VCaP (cell line): Measurements from ENCODE around the gene JAKMIP2.
A peak's percentile ranks its signal among the peaks of the same experiment; 100 is the strongest.

ENCODE experiments used
- H3K27ac ChIP-seq: fragments of 450-650 bp; 2 replicates; pipeline ENCODE4 v1.5.1; 2017
- TF ChIP-seq, protein P1 (sequence below): fragments of 450-650 bp; conservative IDR thresholded peaks from 2 replicates; pipeline ENCODE4 v1.5.1; 2017; ENCODE audit warnings: mild to moderate bottlenecking, moderate library complexity

The JAKMIP2 gene

DNA sequence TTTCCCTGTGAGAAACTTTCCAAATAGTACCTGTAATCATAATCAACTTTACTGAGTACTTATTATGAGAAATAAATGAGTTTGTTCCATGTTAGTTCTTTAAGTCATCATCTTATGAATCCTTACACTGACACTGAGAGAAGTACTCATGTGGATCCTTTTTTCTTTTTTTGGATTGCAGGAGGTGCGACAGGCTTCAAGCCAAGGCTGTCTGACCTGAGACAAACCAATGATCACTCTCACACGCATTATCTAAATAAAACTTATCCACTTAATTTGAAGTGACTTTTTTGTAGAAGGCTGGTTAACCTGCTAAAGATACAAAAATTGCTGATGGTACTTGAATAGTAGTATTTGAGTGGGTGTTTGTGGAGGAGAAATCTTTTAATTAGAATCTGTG lies 39.5 kb downstream of the JAKMIP2 start:
- TF ChIP-seq, protein P1, sequence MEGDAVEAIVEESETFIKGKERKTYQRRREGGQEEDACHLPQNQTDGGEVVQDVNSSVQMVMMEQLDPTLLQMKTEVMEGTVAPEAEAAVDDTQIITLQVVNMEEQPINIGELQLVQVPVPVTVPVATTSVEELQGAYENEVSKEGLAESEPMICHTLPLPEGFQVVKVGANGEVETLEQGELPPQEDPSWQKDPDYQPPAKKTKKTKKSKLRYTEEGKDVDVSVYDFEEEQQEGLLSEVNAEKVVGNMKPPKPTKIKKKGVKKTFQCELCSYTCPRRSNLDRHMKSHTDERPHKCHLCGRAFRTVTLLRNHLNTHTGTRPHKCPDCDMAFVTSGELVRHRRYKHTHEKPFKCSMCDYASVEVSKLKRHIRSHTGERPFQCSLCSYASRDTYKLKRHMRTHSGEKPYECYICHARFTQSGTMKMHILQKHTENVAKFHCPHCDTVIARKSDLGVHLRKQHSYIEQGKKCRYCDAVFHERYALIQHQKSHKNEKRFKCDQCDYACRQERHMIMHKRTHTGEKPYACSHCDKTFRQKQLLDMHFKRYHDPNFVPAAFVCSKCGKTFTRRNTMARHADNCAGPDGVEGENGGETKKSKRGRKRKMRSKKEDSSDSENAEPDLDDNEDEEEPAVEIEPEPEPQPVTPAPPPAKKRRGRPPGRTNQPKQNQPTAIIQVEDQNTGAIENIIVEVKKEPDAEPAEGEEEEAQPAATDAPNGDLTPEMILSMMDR, result no peak

DNA sequence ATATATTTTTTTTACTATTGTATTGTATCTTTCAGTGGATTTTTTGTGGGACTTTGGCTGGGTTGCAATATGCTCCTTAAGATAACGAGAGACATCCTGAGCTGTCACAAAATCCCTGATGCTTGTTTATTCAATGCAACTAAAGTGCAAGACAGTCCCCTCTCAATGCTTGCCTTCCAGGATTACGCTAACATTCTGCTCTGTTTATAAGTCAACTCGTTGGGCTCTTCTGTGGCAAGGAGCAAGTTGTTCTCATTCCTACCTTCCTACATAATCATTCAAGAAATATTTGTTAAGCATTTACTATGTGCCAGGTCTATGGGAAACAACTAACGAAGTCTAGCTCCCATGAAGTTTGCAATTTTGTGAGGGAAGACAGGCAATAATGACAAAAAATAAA lies 40.4 kb downstream of the JAKMIP2 start:
- TF ChIP-seq, protein P1, result no peak

More for the DNA sequence above, 39.5 kb downstream of the JAKMIP2 start:
- H3K27ac ChIP-seq, result no peak overlapping the region

DNA sequence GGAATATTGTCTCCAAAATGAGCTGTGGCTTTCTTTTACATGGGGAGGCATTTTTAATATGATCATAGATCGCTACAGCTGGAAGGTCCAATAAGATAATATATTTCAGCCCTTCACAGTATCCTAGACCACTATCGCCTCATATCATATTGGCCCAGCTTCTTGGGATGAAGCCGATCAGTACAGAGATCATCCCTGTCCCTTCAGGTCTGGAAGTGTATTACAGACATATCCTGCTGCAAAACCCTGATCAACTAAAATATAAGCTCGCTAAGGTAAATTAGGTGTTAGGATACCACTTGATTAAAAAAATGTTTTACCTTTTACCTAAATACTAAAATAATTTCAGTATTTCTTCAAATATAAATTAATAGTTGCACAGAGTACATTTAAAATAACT lies 41.7 kb downstream of the JAKMIP2 start:
- no peak overlapping the region for H3K27ac ChIP-seq
- TF ChIP-seq, protein P1, result no peak

More for the DNA sequence above, 40.4 kb downstream of the JAKMIP2 start:
- H3K27ac ChIP-seq, result no peak overlapping the region

DNA sequence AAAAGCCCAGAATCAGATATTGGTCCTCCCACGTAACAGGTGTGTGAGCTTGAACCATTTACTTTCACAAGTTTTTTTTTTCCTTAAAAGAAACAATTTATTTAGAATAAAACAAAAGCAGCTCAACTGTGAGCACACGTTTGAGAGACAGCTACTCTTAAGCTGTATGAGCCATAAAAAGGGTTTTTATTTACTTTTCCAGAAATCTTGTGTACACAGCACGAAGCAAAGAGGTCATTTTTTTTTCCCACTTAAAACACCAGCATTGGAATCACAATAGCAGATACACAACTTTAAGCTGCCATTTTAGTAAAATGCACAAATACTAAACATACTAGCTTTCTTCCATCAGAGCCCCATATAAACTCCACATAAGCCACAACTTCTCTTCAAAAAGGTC lies 44.6 kb downstream of the JAKMIP2 start:
- TF ChIP-seq, protein P1, result no peak
- peak overlapping the region; percentile 43 for H3K27ac ChIP-seq

DNA sequence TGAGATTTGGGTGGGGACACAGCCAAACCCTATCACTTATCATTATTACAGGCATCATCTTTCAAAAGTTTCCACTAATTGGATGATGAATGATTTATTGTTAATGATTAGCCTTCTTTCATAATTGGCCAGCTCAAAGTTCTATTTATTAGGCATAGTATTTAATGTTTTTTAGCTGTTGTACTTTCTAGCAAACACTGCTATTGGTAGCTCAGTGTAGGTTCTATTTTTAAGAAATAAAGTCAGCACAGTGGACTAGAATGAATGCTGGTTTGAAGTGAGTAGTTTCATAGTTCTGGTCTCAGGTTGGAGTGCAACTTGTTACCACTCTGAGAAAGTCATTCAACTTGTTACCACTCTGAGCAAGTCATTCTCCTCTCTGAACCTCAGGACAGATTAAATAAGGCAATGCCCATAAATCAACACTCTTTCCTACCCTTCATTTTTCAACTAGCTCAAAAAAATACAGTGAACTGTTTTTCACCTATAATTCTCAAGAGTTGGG lies 46.9 kb downstream of the JAKMIP2 start:
- TF ChIP-seq, protein P1, result no peak
- H3K27ac ChIP-seq, result no peak overlapping the region

DNA sequence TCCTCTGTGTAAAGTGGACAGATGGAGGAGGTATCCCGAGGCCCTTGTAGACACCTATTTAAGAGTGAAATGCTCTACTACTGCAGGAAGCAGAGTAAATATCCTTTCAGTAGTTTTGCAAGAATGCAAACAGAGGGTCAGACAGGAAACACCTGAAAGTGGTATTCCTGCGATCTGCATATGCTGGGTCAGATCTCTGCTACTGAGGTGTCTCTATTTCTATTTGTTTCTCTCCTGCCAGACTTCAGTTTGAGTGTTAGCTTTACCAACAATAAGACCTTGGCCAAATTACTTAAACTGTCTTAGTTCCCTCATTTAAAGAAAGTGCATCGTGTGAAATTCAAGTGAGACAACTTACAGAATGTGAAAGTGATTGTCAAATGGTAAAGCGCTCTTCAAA lies 47.6 kb downstream of the JAKMIP2 start:
- H3K27ac ChIP-seq, result no peak overlapping the region
- TF ChIP-seq, protein P1, result no peak

DNA sequence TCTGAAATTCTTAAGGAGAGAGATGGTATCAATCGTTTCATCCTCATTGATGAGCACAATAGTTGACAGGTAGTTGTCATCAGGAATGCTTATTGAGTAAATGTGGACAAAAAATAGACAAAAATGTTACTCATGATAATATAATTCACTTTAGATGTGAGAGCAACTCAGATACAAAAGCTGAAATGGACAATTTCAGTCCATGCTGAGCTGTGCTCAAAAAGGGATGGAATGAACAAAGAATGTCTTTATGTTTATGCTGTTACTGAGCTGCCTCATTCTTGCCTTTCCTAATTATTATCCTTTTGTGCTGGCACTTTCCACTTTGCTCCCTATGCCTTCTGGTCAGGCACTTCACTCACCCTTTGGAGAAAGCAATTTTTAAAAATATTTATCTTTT lies 49.5 kb downstream of the JAKMIP2 start:
- TF ChIP-seq, protein P1, result no peak
- H3K27ac ChIP-seq, result no peak overlapping the region
